Neuronal stem cell (in vitro differentiated cells): ENCODE measurements around the gene C1QTNF1.

Experiments
- DNase-seq: peaks from one replicate; pipeline ENCODE4 v3.0.0-alpha.2; 2013; ENCODE audit warnings: low spot score
- H2AFZ ChIP-seq: one replicate; pipeline ENCODE4 v1.6.1; 2013; ENCODE audit warnings: mild to moderate bottlenecking, low read length, inconsistent platforms
- H2AK5ac ChIP-seq: 2 replicates; pipeline ENCODE4 v1.6.1; 2013; ENCODE audit warnings: low read depth, mild to moderate bottlenecking, inconsistent platforms, low read length, moderate library complexity, mixed read lengths
- H2BK120ac ChIP-seq: 2 replicates; pipeline ENCODE4 v1.6.1; 2013; ENCODE audit warnings: low read depth, mild to moderate bottlenecking, inconsistent platforms, low read length, moderate library complexity, mixed read lengths
- H2BK12ac ChIP-seq: one replicate; pipeline ENCODE4 v1.6.1; 2013; ENCODE audit warnings: low read length, inconsistent platforms
- H2BK15ac ChIP-seq: 2 replicates; pipeline ENCODE4 v1.6.1; 2013; ENCODE audit warnings: mild to moderate bottlenecking, low read length, inconsistent platforms, mixed read lengths
- H2BK5ac ChIP-seq: one replicate; pipeline ENCODE4 v1.6.1; 2013; ENCODE audit warnings: inconsistent platforms, mild to moderate bottlenecking, low read length, moderate library complexity
- H3K14ac ChIP-seq: one replicate; pipeline ENCODE4 v1.6.1; 2013; ENCODE audit warnings: low read length, inconsistent platforms
- H3K18ac ChIP-seq: 2 replicates; pipeline ENCODE4 v1.6.1; 2013; ENCODE audit warnings: low read length, inconsistent platforms
- H3K23ac ChIP-seq: 2 replicates; pipeline ENCODE4 v1.6.1; 2013; ENCODE audit warnings: low read depth, mild to moderate bottlenecking, mixed read lengths, low read length, inconsistent platforms; ENCODE audit not compliant: poor library complexity
- H3K27ac ChIP-seq: replicated peaks from 3 replicates; pipeline ENCODE4 v1.5.1; 2013; ENCODE audit warnings: low read length, inconsistent platforms
- H3K27me3 ChIP-seq, 3 experiments: 2 replicates each; pipeline ENCODE4 v1.6.1; 2013; ENCODE audit warnings: low read length in 3 of 3, mild to moderate bottlenecking in 2 of 3, inconsistent platforms in 1 of 3, low read depth in 1 of 3, mixed read lengths in 1 of 3, moderate library complexity in 1 of 3; ENCODE audit not compliant: control insufficient read depth in 3 of 3, insufficient read depth in 3 of 3
- H3K36me3 ChIP-seq, 2 donors: replicated peaks in 1 of 2; 2 replicates each; pipeline ENCODE4 v1.6.1; 2013; ENCODE audit warnings: low read length in 2 of 2; ENCODE audit not compliant: control insufficient read depth in 2 of 2, insufficient read depth in 2 of 2
- H3K4ac ChIP-seq: 2 replicates; pipeline ENCODE4 v1.6.1; 2013; ENCODE audit warnings: inconsistent platforms, mild to moderate bottlenecking, low read length, moderate library complexity
- H3K4me1 ChIP-seq, 2 donors: 1 replicate in 1 of 2; 2 replicates in 1 of 2; pipeline ENCODE4 v1.6.1; 2013; ENCODE audit warnings: low read length in 2 of 2, low read depth in 1 of 2; ENCODE audit not compliant: control insufficient read depth in 2 of 2, insufficient read depth in 1 of 2
- H3K4me2 ChIP-seq: one replicate; pipeline ENCODE4 v1.6.1; 2013; ENCODE audit warnings: mild to moderate bottlenecking, low read length, inconsistent platforms; ENCODE audit not compliant: insufficient read depth, poor library complexity, severe bottlenecking
- H3K4me3 ChIP-seq, 2 donors: 2 replicates each; pipeline ENCODE4 v1.5.1; 2013; ENCODE audit warnings: low read length in 2 of 2, mild to moderate bottlenecking in 2 of 2, inconsistent platforms in 1 of 2, moderate library complexity in 1 of 2
- H3K79me1 ChIP-seq: one replicate; pipeline ENCODE4 v1.6.1; 2013; ENCODE audit warnings: low read depth, mild to moderate bottlenecking, inconsistent platforms, low read length, moderate library complexity
- H3K9ac ChIP-seq: one replicate; pipeline ENCODE4 v1.6.1; 2013; ENCODE audit warnings: mild to moderate bottlenecking, low read depth, low read length, inconsistent platforms; ENCODE audit not compliant: poor library complexity
- H3K9me3 ChIP-seq, 2 donors: replicated peaks in 1 of 2; 2 replicates each; pipeline versions ENCODE3 to v1.6.1; 2013; ENCODE audit warnings: low read length in 2 of 2, mild to moderate bottlenecking in 2 of 2, inconsistent platforms in 1 of 2, low read depth in 1 of 2, mixed read lengths in 1 of 2, moderate library complexity in 1 of 2; ENCODE audit not compliant: control insufficient read depth in 2 of 2, insufficient read depth in 1 of 2
- H4K8ac ChIP-seq: one replicate; pipeline ENCODE4 v1.6.1; 2013; ENCODE audit warnings: low read depth, mild to moderate bottlenecking, inconsistent platforms, low read length, moderate library complexity
- H4K91ac ChIP-seq: one replicate; pipeline ENCODE4 v1.6.1; 2013; ENCODE audit warnings: low read length, low read depth, mild to moderate bottlenecking, inconsistent platforms; ENCODE audit not compliant: poor library complexity
- WGBS, 2 donors: extraction: QIAGEN DNeasy Blood & Tissue Kit; methylation state at CpG; one replicate each; pipeline ENCODE4 v1.1.7; 2013; ENCODE audit warnings: missing lambda C conversion rate in 2 of 2, mixed read lengths in 1 of 2; ENCODE audit not compliant: insufficient read length in 2 of 2, insufficient replicate concordance in 1 of 2; ENCODE audit errors: extremely low coverage in 2 of 2; 5-methylcytosine and 5-hydroxymethylcytosine counted together

The C1QTNF1 gene

DNA sequence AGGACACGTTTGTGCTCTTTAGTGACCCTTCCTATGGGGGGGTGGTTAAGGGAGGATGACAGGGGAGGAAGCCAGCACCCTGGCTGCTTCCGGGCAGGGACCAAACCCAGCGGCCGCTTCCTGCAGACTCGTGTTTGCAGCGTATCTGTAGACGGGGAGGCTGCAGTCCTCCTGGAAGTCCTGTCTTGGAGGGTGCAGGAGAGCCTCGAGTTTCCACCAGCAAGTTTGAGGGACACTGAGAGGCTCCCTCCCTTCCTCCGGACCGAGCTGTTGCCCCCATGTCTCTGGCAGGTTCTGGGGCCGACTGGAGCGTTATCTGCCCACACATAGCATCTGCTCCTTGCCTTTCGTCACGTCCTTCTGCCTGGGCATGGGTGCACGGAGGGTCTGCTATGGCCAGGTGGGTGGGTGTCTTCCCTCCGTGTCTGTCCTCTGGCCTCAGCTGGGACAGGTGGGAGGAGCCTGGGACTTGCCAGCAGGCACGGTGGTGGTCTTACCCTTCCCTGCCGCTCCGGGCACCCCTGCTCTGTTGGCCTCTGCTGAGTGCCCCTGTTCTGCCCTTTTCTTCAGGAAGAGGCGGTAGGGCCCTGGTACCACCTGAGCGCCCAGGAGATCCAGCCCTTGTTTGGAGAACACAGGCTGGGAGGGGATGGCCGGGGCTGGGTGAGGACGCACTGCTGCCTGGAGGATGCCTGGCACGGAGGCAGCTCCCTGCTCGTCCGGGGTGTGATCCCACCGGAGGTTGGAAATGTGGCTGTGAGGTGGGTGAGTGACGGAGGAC is 59.4 kb downstream of the C1QTNF1 start:
- Histone ChIP-seq H3K18ac (peak overlapping the region; percentile 64), H3K9ac (no peak overlapping the region), H4K91ac (no peak overlapping the region), H2AFZ (no peak overlapping the region), H3K4me1 (no peaks in the 10 kb centered on the region), H3K27me3 (no peaks in the 10 kb centered on the region), H3K23ac (no peak overlapping the region), H3K4me3 (no peak overlapping the region), H3K27ac (no peak overlapping the region), H4K8ac (no peak overlapping the region), H3K79me1 (peaks cover 8% of the 10 kb centered on the region), H3K14ac (no peak overlapping the region), H3K9me3 (peaks cover 0 to 8% of the 10 kb centered on the region in 2 donors), H3K36me3 (peaks cover 51 to 52% of the 10 kb centered on the region in 2 donors), H2BK120ac (peak overlapping the region; percentile 31), H3K4ac (peak overlapping the region; percentile 84), H3K4me2 (no peak overlapping the region), H2BK15ac (no peak overlapping the region), H2AK5ac (peak overlapping the region; percentile 74), H2BK5ac (peak overlapping the region; percentile 75), H2BK12ac (peak overlapping the region; percentile 46)
- DNase-seq = no peak
- no CpG with 5 or more reads among the region's 28 CpGs for WGBS, 2 donors

DNA sequence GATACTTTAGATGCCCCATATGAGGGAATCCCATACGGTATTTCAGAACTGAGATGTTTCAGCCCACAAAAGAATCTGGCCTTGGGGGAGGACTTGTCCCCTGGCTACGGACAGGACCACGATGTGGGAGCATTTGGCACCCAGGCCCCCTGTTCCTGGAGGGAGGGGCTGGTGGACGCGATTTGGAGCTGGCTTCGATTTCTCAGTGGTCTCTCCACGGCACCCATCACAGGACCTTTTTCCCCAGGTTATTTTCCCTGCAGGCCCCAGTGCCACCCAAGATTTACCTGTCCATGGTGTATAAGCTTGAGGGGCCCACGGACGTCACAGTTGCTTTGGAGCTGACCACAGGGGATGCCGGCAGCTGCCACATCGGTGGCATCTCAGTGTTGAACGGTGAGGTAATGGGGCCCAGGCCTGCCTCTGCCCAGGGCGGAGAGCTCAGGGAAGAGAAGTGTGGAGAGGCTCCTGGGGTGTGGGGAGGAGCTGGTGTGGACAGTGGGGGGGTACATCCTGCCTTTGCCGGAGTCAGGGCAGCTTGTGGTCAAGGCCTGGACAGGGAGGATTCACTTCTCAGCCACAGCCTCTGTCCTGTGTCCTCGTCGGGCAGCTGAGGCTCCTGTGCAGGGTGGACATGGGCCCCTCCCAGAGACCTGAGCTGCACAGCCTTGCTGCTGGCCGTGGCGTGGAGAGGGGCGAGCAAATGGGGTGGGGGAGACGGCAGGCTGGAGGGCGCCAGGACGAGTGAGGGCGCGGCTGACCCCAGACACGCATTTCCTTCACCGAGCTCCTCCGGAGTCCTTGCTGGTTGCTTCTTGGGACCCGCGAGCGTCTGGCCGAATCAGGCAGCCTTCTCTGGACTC is 60.6 kb downstream of the C1QTNF1 start:
- Histone ChIP-seq H3K14ac (no peak overlapping the region), H3K9me3 (peaks cover 0 to 8% of the 10 kb centered on the region in 2 donors), H4K91ac (no peak overlapping the region), H3K4me2 (no peak overlapping the region), H3K4me1 (no peaks in the 10 kb centered on the region), H2BK120ac (no peak overlapping the region), H3K36me3 (peaks cover 42 to 47% of the 10 kb centered on the region in 2 donors), H2AFZ (no peak overlapping the region), H3K27ac (no peak overlapping the region), H3K4ac (no peak overlapping the region), H2BK5ac (no peak overlapping the region), H3K4me3 (no peak overlapping the region), H2AK5ac (no peak overlapping the region), H3K18ac (no peak overlapping the region), H3K79me1 (peaks cover 8% of the 10 kb centered on the region), H3K27me3 (no peaks in the 10 kb centered on the region), H3K23ac (no peak overlapping the region), H2BK15ac (no peak overlapping the region), H3K9ac (no peak overlapping the region), H2BK12ac (no peak overlapping the region), H4K8ac (peak overlapping the region; percentile 65)
- no CpG with 5 or more reads among the region's 31 CpGs for WGBS, 2 donors
- no peak for DNase-seq

DNA sequence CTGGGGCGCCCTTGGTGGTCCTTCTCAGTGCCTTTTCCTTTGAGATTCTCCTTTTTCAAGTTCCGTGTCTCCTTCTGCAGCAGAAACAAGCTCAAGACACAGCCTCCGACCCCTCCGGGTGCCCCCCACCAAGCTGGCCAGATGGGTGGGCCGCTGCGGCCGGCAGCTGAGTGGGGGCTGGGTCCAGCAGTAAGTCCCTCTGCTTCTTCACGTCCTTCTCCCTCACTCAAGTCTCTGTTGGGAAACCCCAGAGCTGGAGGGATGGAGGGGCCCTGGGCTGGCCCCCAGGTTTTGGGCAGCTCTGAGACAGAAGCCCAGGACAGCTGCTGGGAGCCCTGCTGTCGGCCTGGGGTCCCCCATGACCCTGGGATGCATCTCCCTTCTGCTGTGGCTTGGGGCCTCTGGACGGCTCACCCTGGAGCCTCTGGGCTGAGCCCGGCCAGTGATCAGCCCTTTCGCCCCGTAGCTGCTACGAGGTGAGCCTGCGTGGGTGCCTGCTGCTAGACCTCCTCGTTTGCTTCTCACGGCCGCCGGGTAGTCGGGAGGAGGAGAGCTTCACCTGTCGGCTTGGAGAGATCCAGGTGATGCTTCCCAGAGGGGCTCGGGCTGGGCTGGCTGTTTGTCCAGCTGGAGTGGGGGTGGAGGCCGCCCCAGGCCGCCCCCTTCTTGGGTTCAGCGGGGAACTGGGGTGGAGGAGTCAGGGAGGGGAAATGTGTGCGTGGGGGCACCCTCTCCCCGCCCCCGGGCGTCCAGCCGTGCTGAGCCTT is 61.4 kb downstream of the C1QTNF1 start:
- WGBS, 2 donors = no CpG with 5 or more reads among the region's 30 CpGs
- H2BK12ac ChIP-seq = no peak overlapping the region
- peaks cover 7% of the 10 kb centered on the region for H3K79me1 ChIP-seq
- no peaks in the 10 kb centered on the region for H3K4me1 ChIP-seq
- DNase-seq = no peak
- H3K9ac ChIP-seq = no peak overlapping the region
- H3K14ac ChIP-seq = no peak overlapping the region
- H3K27me3 ChIP-seq = no peaks in the 10 kb centered on the region
- no peak overlapping the region for H2BK15ac ChIP-seq
- H3K23ac ChIP-seq = no peak overlapping the region
- no peak overlapping the region for H3K27ac ChIP-seq
- H3K4me2 ChIP-seq = no peak overlapping the region
- H3K18ac ChIP-seq = no peak overlapping the region
- peaks cover 0 to 8% of the 10 kb centered on the region in 2 donors for H3K9me3 ChIP-seq
- H3K4ac ChIP-seq = no peak overlapping the region
- H4K91ac ChIP-seq = no peak overlapping the region
- no peak overlapping the region for H2AK5ac ChIP-seq
- H2BK120ac ChIP-seq = no peak overlapping the region
- H2BK5ac ChIP-seq = no peak overlapping the region
- H3K36me3 ChIP-seq = peaks cover 34 to 40% of the 10 kb centered on the region in 2 donors
- H2AFZ ChIP-seq = no peak overlapping the region
- no peak overlapping the region for H3K4me3 ChIP-seq
- no peak overlapping the region for H4K8ac ChIP-seq
